Activated CD4-positive, alpha-beta T cell treated with anti-CD3 and anti-CD28 coated beads, Interleukin-2, amount 50 U/mL, for 16 hours (primary cell): ENCODE results near the gene INHBB.

Source experiments
- DNase-seq: peaks from one replicate; pipeline ENCODE4 v3.0.0-alpha.2; 2020

The INHBB gene

GRCh38 chr2:120360307-120360855, 14.4 kb downstream of the INHBB start:
- no peak for DNase-seq

- no peak for DNase-seq
Observed at GRCh38 chr2:120362926-120363325, 17.0 kb downstream of the INHBB start.

GRCh38 chr2:120365236-120365793, 19.4 kb downstream of the INHBB start:
- no peak for DNase-seq

GRCh38 chr2:120366698-120367097, 20.8 kb downstream of the INHBB start:
- no peak for DNase-seq

- no peak for DNase-seq
Observed at GRCh38 chr2:120367221-120367620, 21.3 kb downstream of the INHBB start.

- no peak for DNase-seq
Observed at GRCh38 chr2:120367649-120368048, 21.7 kb downstream of the INHBB start.

- no peak for DNase-seq
Observed at GRCh38 chr2:120368086-120368485, 22.1 kb downstream of the INHBB start.

GRCh38 chr2:120369250-120369649, 23.3 kb downstream of the INHBB start:
- DNase-seq = no peak

- no peak for DNase-seq
Observed at GRCh38 chr2:120371969-120372625, 26.2 kb downstream of the INHBB start.

GRCh38 chr2:120372816-120373215, 26.9 kb downstream of the INHBB start:
- no peak for DNase-seq

GRCh38 chr2:120373424-120373823, 27.5 kb downstream of the INHBB start:
- DNase-seq = no peak

- DNase-seq = no peak
Observed at GRCh38 chr2:120374821-120375220, 28.9 kb downstream of the INHBB start.

- no peak for DNase-seq
Observed at GRCh38 chr2:120375251-120376020, 29.5 kb downstream of the INHBB start.

GRCh38 chr2:120376101-120376500, 30.2 kb downstream of the INHBB start:
- DNase-seq = no peak

- DNase-seq = no peak
Observed at GRCh38 chr2:120376679-120377640, 31.0 kb downstream of the INHBB start.

GRCh38 chr2:120378605-120379004, 32.7 kb downstream of the INHBB start:
- DNase-seq = no peak

- DNase-seq = no peak
Observed at GRCh38 chr2:120379916-120380893, 34.3 kb downstream of the INHBB start.

- no peak for DNase-seq
Observed at GRCh38 chr2:120381192-120381591, 35.3 kb downstream of the INHBB start.

GRCh38 chr2:120381661-120382060, 35.7 kb downstream of the INHBB start:
- DNase-seq = no peak

- no peak for DNase-seq
Observed at GRCh38 chr2:120382541-120383144, 36.7 kb downstream of the INHBB start.

GRCh38 chr2:120383191-120383590, 37.3 kb downstream of the INHBB start:
- no peak for DNase-seq
